Gastroesophageal sphincter (tissue), 3 donors: ENCODE data around the gene DDIT3.

ENCODE experiments used
- EP300 ChIP-seq: sonication (generic); formaldehyde crosslinking; IDR thresholded peaks from one replicate; pipeline ENCODE4 v1.6.1; 2017; ENCODE audit warnings: antibody characterized with exemption, mild to moderate bottlenecking
- POLR2AphosphoS5 ChIP-seq: sonication (generic); formaldehyde crosslinking; IDR thresholded peaks from one replicate; pipeline ENCODE4 v1.6.1; 2017; ENCODE audit warnings: antibody characterized with exemption
- TF ChIP-seq, protein P1 (sequence below), 4 experiments: fragments of 200-600 bp in 2 of 4; fragments of 450-650 bp in 2 of 4; sonication (generic) in 1 of 4; IDR thresholded peaks; one replicate each; pipeline ENCODE4 v1.5.1; 2017 to 2019; ENCODE audit warnings: antibody characterized with exemption in 4 of 4, mild to moderate bottlenecking in 2 of 4, moderate library complexity in 2 of 4

GRCh38 chr12:57474430-57474829 is 45.9 kb downstream of the DDIT3 start:
- TF ChIP-seq POLR2AphosphoS5, result no peak
- TF ChIP-seq, protein P1, sequence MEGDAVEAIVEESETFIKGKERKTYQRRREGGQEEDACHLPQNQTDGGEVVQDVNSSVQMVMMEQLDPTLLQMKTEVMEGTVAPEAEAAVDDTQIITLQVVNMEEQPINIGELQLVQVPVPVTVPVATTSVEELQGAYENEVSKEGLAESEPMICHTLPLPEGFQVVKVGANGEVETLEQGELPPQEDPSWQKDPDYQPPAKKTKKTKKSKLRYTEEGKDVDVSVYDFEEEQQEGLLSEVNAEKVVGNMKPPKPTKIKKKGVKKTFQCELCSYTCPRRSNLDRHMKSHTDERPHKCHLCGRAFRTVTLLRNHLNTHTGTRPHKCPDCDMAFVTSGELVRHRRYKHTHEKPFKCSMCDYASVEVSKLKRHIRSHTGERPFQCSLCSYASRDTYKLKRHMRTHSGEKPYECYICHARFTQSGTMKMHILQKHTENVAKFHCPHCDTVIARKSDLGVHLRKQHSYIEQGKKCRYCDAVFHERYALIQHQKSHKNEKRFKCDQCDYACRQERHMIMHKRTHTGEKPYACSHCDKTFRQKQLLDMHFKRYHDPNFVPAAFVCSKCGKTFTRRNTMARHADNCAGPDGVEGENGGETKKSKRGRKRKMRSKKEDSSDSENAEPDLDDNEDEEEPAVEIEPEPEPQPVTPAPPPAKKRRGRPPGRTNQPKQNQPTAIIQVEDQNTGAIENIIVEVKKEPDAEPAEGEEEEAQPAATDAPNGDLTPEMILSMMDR (IDR thresholded peaks at IDR 0.05), result no peak
- TF ChIP-seq EP300, result no peak
